Hepatocyte (in vitro differentiated cells): ENCODE measurements around the gene GET3. TPM values are rescaled to one million over a fixed set of nuclear protein-coding genes. Genes with fewer than 3 reads are reported as not detected.

Source experiments
- DNase-seq: peaks from one replicate; pipeline ENCODE4 v3.0.0-alpha.2; 2016; ENCODE audit warnings: low spot score
- H2AFZ ChIP-seq: fragments of 200-600 bp; sonication (generic); 2 replicates; pipeline ENCODE4 v1.6.0; 2016; ENCODE audit warnings: antibody characterized with exemption, mild to moderate bottlenecking
- H3K27ac ChIP-seq: fragments of 200-600 bp; sonication (generic); 2 replicates; pipeline ENCODE4 v1.5.1; 2016; ENCODE audit warnings: mild to moderate bottlenecking
- H3K27me3 ChIP-seq: fragments of 200-600 bp; sonication (generic); 2 replicates; pipeline ENCODE4 v1.6.1; 2016
- H3K36me3 ChIP-seq: fragments of 200-600 bp; sonication (generic); replicated peaks from 2 replicates; pipeline ENCODE4 v1.5.1; 2016; ENCODE audit warnings: low read depth; ENCODE audit not compliant: insufficient read depth
- H3K4me1 ChIP-seq: fragments of 200-600 bp; sonication (generic); 2 replicates; pipeline ENCODE4 v1.5.1; 2016; ENCODE audit warnings: mild to moderate bottlenecking, moderate library complexity; ENCODE audit not compliant: insufficient read depth
- H3K4me2 ChIP-seq: fragments of 200-600 bp; sonication (generic); 2 replicates; pipeline ENCODE4 v1.6.0; 2016
- H3K4me3 ChIP-seq: fragments of 200-600 bp; sonication (generic); 2 replicates; pipeline ENCODE4 v1.5.1; 2016; ENCODE audit warnings: mild to moderate bottlenecking
- H3K79me2 ChIP-seq: fragments of 200-600 bp; sonication (generic); 2 replicates; pipeline ENCODE4 v1.6.0; 2017; ENCODE audit warnings: mild to moderate bottlenecking
- H3K9me2 ChIP-seq: fragments of 200-600 bp; sonication (generic); replicated peaks from 2 replicates; pipeline ENCODE4 v1.6.0; 2017; ENCODE audit warnings: mild to moderate bottlenecking; ENCODE audit not compliant: insufficient read depth
- H3K9me3 ChIP-seq: fragments of 200-600 bp; sonication (generic); 2 replicates; pipeline ENCODE4 v1.5.1; 2016; ENCODE audit warnings: low read depth, mild to moderate bottlenecking
- H4K20me1 ChIP-seq: fragments of 200-600 bp; sonication (generic); 2 replicates; pipeline ENCODE4 v1.6.0; 2016; ENCODE audit warnings: mild to moderate bottlenecking; ENCODE audit not compliant: insufficient read depth, poor library complexity, severe bottlenecking
- CTCF ChIP-seq: fragments of 200-600 bp; sonication (generic); IDR thresholded peaks from 2 replicates; pipeline ENCODE4 v1.5.1; 2016; ENCODE audit warnings: antibody characterized with exemption, mild to moderate bottlenecking; ENCODE audit not compliant: poor library complexity
- EZH2 ChIP-seq: fragments of 200-600 bp; sonication (generic); IDR thresholded peaks from 2 replicates; pipeline ENCODE4 v1.6.1; 2016; ENCODE audit warnings: antibody characterized with exemption, mild to moderate bottlenecking, borderline replicate concordance
- EZH2phosphoT487 ChIP-seq: fragments of 200-600 bp; sonication (generic); IDR thresholded peaks from one replicate; pipeline ENCODE4 v1.6.1; 2018; ENCODE audit warnings: antibody characterized with exemption, mild to moderate bottlenecking, low read depth, moderate library complexity; ENCODE audit not compliant: unreplicated experiment, severe bottlenecking
- WGBS: methylation state at CpG from one replicate; pipeline ENCODE4 v1.1.6; 2016; ENCODE audit warnings: low lambda C conversion rate; ENCODE audit errors: missing lambda C conversion rate; 5-methylcytosine and 5-hydroxymethylcytosine counted together
- polyA plus RNA-seq: library from polyadenylated mRNA; unstranded; fragments of >200 nt; fragmentation: Nextera tagmentation; extraction: Ambion mirVana; gene quantifications from 2 replicates; pipeline ENCODE4 v1.2.1, GENCODE V29; 2016
- total RNA-seq: library from RNA; depleted of rRNA; stranded (reverse); fragments of >200 nt; gene quantifications from 2 replicates; pipeline ENCODE4 v1.2.3, GENCODE V29; 2014

Gene GET3
- total and polyA plus RNA-seq, 2 experiments from 2014 or later = 52.3 to 108 TPM

DNA sequence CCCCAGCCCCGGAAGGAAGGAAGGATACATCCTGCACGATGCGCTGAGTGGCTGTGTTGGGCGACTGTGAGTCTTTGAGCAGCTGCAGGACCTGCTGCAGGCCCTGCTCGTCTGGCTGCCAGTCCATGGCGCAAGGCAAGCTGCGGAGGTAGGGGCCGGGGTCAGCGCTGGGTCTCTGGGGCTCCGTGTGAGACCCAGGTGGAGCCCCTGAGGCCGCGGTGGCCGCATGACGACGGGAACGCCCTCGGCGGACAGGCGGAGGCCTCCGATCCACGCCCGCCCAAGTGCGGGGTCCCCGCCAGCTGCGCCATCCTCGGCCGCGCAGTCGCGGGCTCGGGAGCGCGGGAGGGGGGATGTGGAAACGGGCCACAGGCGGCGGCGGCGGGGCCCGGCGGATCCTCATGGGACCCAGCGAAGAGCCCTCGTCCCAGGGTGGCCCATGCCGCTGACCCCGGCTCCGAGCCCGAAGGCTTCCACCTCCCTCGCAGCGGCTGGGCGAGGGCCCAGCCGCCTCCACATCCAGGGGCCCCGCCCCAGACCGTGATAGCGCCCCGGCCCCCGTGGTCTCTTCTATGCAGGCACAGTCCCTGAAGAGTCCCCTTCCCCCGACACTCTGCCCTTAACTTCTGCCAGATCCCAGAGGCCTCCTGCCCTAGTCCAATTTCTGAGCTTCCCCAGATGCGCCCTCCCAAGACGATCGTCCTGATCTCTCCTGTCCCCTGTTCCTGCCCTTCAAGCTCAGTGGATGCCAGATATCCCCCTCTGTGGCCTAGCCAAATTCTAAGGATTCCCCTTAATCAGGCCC, 16.2 kb upstream of the GET3 start:
- H3K4me2 ChIP-seq = peak overlapping the region; percentile 99
- H3K36me3 ChIP-seq = no peaks in the 10 kb centered on the region
- H3K4me1 ChIP-seq = peaks cover 10% of the 10 kb centered on the region
- no peaks in the 10 kb centered on the region for H3K27me3 ChIP-seq
- H3K4me3 ChIP-seq = peak overlapping the region; percentile 60
- peak overlapping the region; percentile 95 for H3K27ac ChIP-seq
- WGBS = 8% methylated on average over 36 of the region's 59 CpGs
- peaks cover 65% of the 10 kb centered on the region for H3K79me2 ChIP-seq
- H2AFZ ChIP-seq = peak overlapping the region; percentile 10
- H3K9me2 ChIP-seq = no peaks in the 10 kb centered on the region
- no peaks in the 10 kb centered on the region for H3K9me3 ChIP-seq
- no peak for TF ChIP-seq CTCF
- TF ChIP-seq EZH2 = no peak
- TF ChIP-seq EZH2phosphoT487 = no peak
- H4K20me1 ChIP-seq = peaks cover 7% of the 10 kb centered on the region
- DNase-seq = peak; percentile 49

- H2AFZ ChIP-seq = peak overlapping the region; percentile 10
- H3K9me2 ChIP-seq = no peaks in the 10 kb centered on the region
- H3K27me3 ChIP-seq = no peaks in the 10 kb centered on the region
- H3K4me1 ChIP-seq = peaks cover 10% of the 10 kb centered on the region
- peak overlapping the region; percentile 60 for H3K4me3 ChIP-seq
- WGBS = under 1% methylated on average over 55 of the region's 65 CpGs
- peak overlapping the region; percentile 99 for H3K4me2 ChIP-seq
- H3K9me3 ChIP-seq = no peaks in the 10 kb centered on the region
- peak; percentile 91 for DNase-seq
- peaks cover 7% of the 10 kb centered on the region for H4K20me1 ChIP-seq
- no peaks in the 10 kb centered on the region for H3K36me3 ChIP-seq
- H3K27ac ChIP-seq = peak overlapping the region; percentile 95
- TF ChIP-seq CTCF (no peak), EZH2 (no peak), EZH2phosphoT487 (no peak)
- H3K79me2 ChIP-seq = peaks cover 58% of the 10 kb centered on the region
Measured at GRCh38 chr19:12721656-12722565, 15.4 kb upstream of the GET3 start.

GRCh38 chr19:12722566-12723380, 14.5 kb upstream of the GET3 start:
- Histone ChIP-seq H2AFZ (peak overlapping the region; percentile 53), H3K27ac (peak overlapping the region; percentile 95), H3K9me3 (no peaks in the 10 kb centered on the region), H3K4me3 (peak overlapping the region; percentile 56), H3K79me2 (peaks cover 52% of the 10 kb centered on the region), H3K27me3 (no peaks in the 10 kb centered on the region), H4K20me1 (peaks cover 7% of the 10 kb centered on the region), H3K4me2 (peak overlapping the region; percentile 99), H3K9me2 (no peaks in the 10 kb centered on the region), H3K4me1 (peaks cover 10% of the 10 kb centered on the region), H3K36me3 (no peaks in the 10 kb centered on the region)
- peak; percentile 100 for DNase-seq
- TF ChIP-seq EZH2phosphoT487 = no peak
- TF ChIP-seq CTCF = no peak
- 2% methylated on average over 29 of the region's 32 CpGs for WGBS
